ENCODE results near the gene PPIL4.

GRCh38 chr6:149455031-149455732 lies 90.7 kb downstream of the PPIL4 start:
- TF ChIP-seq, protein P1, sequence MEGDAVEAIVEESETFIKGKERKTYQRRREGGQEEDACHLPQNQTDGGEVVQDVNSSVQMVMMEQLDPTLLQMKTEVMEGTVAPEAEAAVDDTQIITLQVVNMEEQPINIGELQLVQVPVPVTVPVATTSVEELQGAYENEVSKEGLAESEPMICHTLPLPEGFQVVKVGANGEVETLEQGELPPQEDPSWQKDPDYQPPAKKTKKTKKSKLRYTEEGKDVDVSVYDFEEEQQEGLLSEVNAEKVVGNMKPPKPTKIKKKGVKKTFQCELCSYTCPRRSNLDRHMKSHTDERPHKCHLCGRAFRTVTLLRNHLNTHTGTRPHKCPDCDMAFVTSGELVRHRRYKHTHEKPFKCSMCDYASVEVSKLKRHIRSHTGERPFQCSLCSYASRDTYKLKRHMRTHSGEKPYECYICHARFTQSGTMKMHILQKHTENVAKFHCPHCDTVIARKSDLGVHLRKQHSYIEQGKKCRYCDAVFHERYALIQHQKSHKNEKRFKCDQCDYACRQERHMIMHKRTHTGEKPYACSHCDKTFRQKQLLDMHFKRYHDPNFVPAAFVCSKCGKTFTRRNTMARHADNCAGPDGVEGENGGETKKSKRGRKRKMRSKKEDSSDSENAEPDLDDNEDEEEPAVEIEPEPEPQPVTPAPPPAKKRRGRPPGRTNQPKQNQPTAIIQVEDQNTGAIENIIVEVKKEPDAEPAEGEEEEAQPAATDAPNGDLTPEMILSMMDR (IDR thresholded peaks at IDR 0.05), result no peak
- TF ChIP-seq POLR2A (IDR thresholded peaks at IDR 0.05), result no peak
